GM12878 (cell line): ENCODE data around the gene CTNNA3. TPM values are rescaled to one million over a fixed set of nuclear protein-coding genes. Genes with fewer than 3 reads are reported as not detected.

Experiments
- ATAC-seq: fragments of 200-7000 bp; cut with Tn5 transposase; 3 replicates; pipeline ENCODE4 v1.9.1; 2020; ENCODE audit warnings: mild to moderate bottlenecking, moderate library complexity
- BruUV-seq: library from RNA; stranded (reverse); fragments of 400-500 nt; replicated peaks from 2 replicates; lab custom pipeline; 2021; lab: Mats Ljungman, UMichigan
- CTCF ChIA-PET: fragments of 300-600 bp; sonication (Branson Sonifier 250); formaldehyde crosslinking; extraction: SDS; loops from one replicate; lab custom pipeline; 2021; ENCODE audit warnings: inconsistent platforms; lab: Yijun Ruan, JAX
- POLR2A ChIA-PET: fragments of 350-600 bp; formaldehyde crosslinking; extraction: SDS; loops from one replicate; lab custom pipeline; 2021; ENCODE audit warnings: inconsistent platforms; lab: Charles Lee
- RAD21 ChIA-PET: fragments of 300-600 bp; sonication (Branson Sonifier 250); formaldehyde crosslinking; loops from one replicate; lab custom pipeline; 2023; ENCODE audit warnings: antibody characterized with exemption; ENCODE audit not compliant: unreplicated experiment; lab: Charles Lee
- SMC1A ChIA-PET: fragments of 300-600 bp; sonication (Branson Sonifier 250); formaldehyde crosslinking; loops from one replicate; lab custom pipeline; 2023; ENCODE audit not compliant: unreplicated experiment, uncharacterized antibody; lab: Charles Lee
- DNase-seq: peaks from one replicate; pipeline ENCODE4 v3.0.0-alpha.2; 2011; ENCODE audit warnings: low read depth, low spot score
- FAIRE-seq: peaks from 3 replicates; lab custom pipeline; 2011; peaks lifted over from hg19 to GRCh38; lab: Jason Lieb, UNC
- H2AFZ ChIP-seq: 2 replicates; pipeline ENCODE4 v1.6.0; 2011; ENCODE audit warnings: low read depth, low read length, control low read depth; ENCODE audit not compliant: control insufficient read depth
- H3K27ac ChIP-seq: 2 replicates; pipeline ENCODE4 v1.5.1; 2011; ENCODE audit warnings: control low read depth; ENCODE audit not compliant: control insufficient read depth, insufficient read depth
- H3K27me3 ChIP-seq, 2 experiments: replicated peaks in 1 of 2; 2 replicates each; pipeline versions ENCODE4 v1.6.0 to v1.6.1; 2011; ENCODE audit warnings: low read length in 1 of 2; ENCODE audit not compliant: control insufficient read depth in 2 of 2, insufficient read depth in 2 of 2
- H3K36me3 ChIP-seq, 2 experiments: 2 replicates each; pipeline ENCODE4 v1.5.1; 2011; ENCODE audit warnings: low read length in 1 of 2; ENCODE audit not compliant: control insufficient read depth in 2 of 2, insufficient read depth in 2 of 2
- H3K4me1 ChIP-seq: 2 replicates; pipeline ENCODE4 v1.6.1; 2011; ENCODE audit warnings: mild to moderate bottlenecking, low read length, moderate library complexity, mixed read lengths; ENCODE audit not compliant: control insufficient read depth, insufficient read depth
- H3K4me2 ChIP-seq: 2 replicates; pipeline ENCODE4 v1.6.0; 2011; ENCODE audit warnings: control low read depth; ENCODE audit not compliant: control insufficient read depth, insufficient read depth
- H3K4me3 ChIP-seq: fragments of 200-600 bp; sonication (generic); 2 replicates; pipeline ENCODE4 v1.5.1; 2016
- H3K79me2 ChIP-seq: 2 replicates; pipeline ENCODE4 v1.6.0; 2011; ENCODE audit warnings: low read length; ENCODE audit not compliant: control insufficient read depth, insufficient read depth
- H3K9ac ChIP-seq: 2 replicates; pipeline ENCODE4 v1.8.0; 2011; ENCODE audit warnings: low read length, control low read depth, mixed read lengths; ENCODE audit not compliant: control insufficient read depth, insufficient read depth
- H3K9me3 ChIP-seq: replicated peaks from 3 replicates; pipeline ENCODE4 v1.5.1; 2011; ENCODE audit warnings: mild to moderate bottlenecking, low read length; ENCODE audit not compliant: control insufficient read depth, insufficient read depth
- H4K20me1 ChIP-seq: 2 replicates; pipeline ENCODE4 v1.6.0; 2011; ENCODE audit not compliant: control insufficient read depth, insufficient read depth
- BRCA1 ChIP-seq: IDR thresholded peaks from 2 replicates; pipeline ENCODE4 v1.6.1; 2011; ENCODE audit warnings: low read depth, low read length, improper control_type of control experiment
- DPF2 ChIP-seq: fragments of 450-650 bp; IDR thresholded peaks from 2 replicates; pipeline ENCODE4 v1.6.1; 2017; ENCODE audit warnings: mild to moderate bottlenecking
- EZH2 ChIP-seq: IDR thresholded peaks from 2 replicates; pipeline ENCODE4 v1.6.1; 2012; ENCODE audit warnings: low read depth, mild to moderate bottlenecking, control low read depth, inconsistent platforms, low read length, borderline replicate concordance; ENCODE audit not compliant: control insufficient read depth
- KLF5 ChIP-seq: fragments of 450-650 bp; IDR thresholded peaks from 2 replicates; pipeline ENCODE4 v1.6.1; 2014; ENCODE audit warnings: mild to moderate bottlenecking; ENCODE audit not compliant: partially characterized antibody
- PAX8 ChIP-seq: fragments of 450-650 bp; IDR thresholded peaks from 2 replicates; pipeline ENCODE4 v1.6.1; 2017; ENCODE audit warnings: mild to moderate bottlenecking, moderate library complexity
- ZNF24 ChIP-seq: fragments of 450-650 bp; IDR thresholded peaks from 2 replicates; pipeline ENCODE4 v1.6.1; 2017; ENCODE audit warnings: antibody characterized with exemption, mild to moderate bottlenecking
- in situ Hi-C: fragments of 300-500 bp; cut with MboI; formaldehyde crosslinking; loops from 9 replicates; pipeline ENCODE4 v1.14.3; 2018; ENCODE audit warnings: mixed read lengths
- intact Hi-C: fragments of 100-400 bp; cut with micrococcal nuclease; formaldehyde crosslinking; loops from one replicate; pipeline ENCODE4 v1.14.2; 2022; ENCODE audit not compliant: unreplicated experiment
- polyA plus RNA-seq, 11 experiments: library from polyadenylated mRNA; depleted of rRNA in 4 of 11; unstranded in 6 of 11; stranded (reverse) in 5 of 11; fragments of >200 nt; fragmentation: Nextera tagmentation in 4 of 11; fragmentation: Illumina TruSeq in 1 of 11; extraction: Ambion mirVana in 4 of 11; extraction: Trizol in 1 of 11; gene quantifications; 1 replicate in 1 of 11; 2 replicates in 10 of 11; pipeline versions ENCODE4 v1.2.1 to v1.2.3, GENCODE V29; 2011 to 2016; ENCODE audit warnings: inconsistent platforms in 2 of 11, missing spikeins in 2 of 11, low read depth in 1 of 11
- total RNA-seq, 4 experiments: library from RNA; depleted of rRNA in 3 of 4; stranded (reverse); fragments of >200 nt in 3 of 4; fragmentation: Illumina TruSeq in 1 of 4; extraction: Trizol in 1 of 4; gene quantifications; 2 replicates each; pipeline versions ENCODE4 v1.2.1 to v1.2.3, GENCODE V29; 2013 to 2021
- TF ChIP-seq, protein P1 (sequence below): fragments of 450-650 bp; formaldehyde crosslinking; IDR thresholded peaks from 2 replicates; pipeline ENCODE4 v1.5.0; 2022; ENCODE audit warnings: mild to moderate bottlenecking, missing genetic modification characterization

CTNNA3 gene
- total and polyA plus RNA-seq, 10 of the 15 experiments (the other 5 are each of a cell fraction or from before 2014, with no cell fraction given): under 0.01 to 4.5 (median 0.22) TPM; not detected in 2

GRCh38 chr10:66318761-66319160, 1377.2 kb downstream of the CTNNA3 start (continued):
- TF ChIP-seq, protein P1, sequence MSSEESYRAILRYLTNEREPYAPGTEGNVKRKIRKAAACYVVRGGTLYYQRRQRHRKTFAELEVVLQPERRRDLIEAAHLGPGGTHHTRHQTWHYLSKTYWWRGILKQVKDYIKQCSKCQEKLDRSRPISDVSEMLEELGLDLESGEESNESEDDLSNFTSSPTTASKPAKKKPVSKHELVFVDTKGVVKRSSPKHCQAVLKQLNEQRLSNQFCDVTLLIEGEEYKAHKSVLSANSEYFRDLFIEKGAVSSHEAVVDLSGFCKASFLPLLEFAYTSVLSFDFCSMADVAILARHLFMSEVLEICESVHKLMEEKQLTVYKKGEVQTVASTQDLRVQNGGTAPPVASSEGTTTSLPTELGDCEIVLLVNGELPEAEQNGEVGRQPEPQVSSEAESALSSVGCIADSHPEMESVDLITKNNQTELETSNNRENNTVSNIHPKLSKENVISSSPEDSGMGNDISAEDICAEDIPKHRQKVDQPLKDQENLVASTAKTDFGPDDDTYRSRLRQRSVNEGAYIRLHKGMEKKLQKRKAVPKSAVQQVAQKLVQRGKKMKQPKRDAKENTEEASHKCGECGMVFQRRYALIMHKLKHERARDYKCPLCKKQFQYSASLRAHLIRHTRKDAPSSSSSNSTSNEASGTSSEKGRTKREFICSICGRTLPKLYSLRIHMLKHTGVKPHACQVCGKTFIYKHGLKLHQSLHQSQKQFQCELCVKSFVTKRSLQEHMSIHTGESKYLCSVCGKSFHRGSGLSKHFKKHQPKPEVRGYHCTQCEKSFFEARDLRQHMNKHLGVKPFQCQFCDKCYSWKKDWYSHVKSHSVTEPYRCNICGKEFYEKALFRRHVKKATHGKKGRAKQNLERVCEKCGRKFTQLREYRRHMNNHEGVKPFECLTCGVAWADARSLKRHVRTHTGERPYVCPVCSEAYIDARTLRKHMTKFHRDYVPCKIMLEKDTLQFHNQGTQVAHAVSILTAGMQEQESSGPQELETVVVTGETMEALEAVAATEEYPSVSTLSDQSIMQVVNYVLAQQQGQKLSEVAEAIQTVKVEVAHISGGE (CRISPR knock-in tag): no peak

- FAIRE-seq: no peak
- RAD21 ChIA-PET: no interaction called here
- TF ChIP-seq ZNF24 (no peak), EZH2 (no peak), KLF5 (no peak), DPF2 (no peak), BRCA1 (no peak), PAX8 (no peak)
- TF ChIP-seq, all 136 proteins: peak for 0
- H3K4me2 ChIP-seq: no peak overlapping the region
- in situ Hi-C loops: no loop called here
- no peak for ATAC-seq
- no peaks in the 10 kb centered on the region for H4K20me1 ChIP-seq
- no peaks in the 10 kb centered on the region for H3K4me1 ChIP-seq
- ChIA-PET CTCF (no interaction called here), SMC1A (no interaction called here), POLR2A (no interaction called here)
- H3K27ac ChIP-seq: no peak overlapping the region
- no TSS peak for BruUV-seq
- no peaks in the 10 kb centered on the region for H3K27me3 ChIP-seq
- no peaks in the 10 kb centered on the region for H3K9me3 ChIP-seq
- intact Hi-C loops: no loop called here
- no peaks in the 10 kb centered on the region for H3K79me2 ChIP-seq
- no peak for DNase-seq
- no peak overlapping the region for H2AFZ ChIP-seq
- no peak overlapping the region for H3K4me3 ChIP-seq
- no peak overlapping the region for H3K9ac ChIP-seq
- no peaks in the 10 kb centered on the region for H3K36me3 ChIP-seq
Measured at GRCh38 chr10:66307826-66308225, 1388.2 kb downstream of the CTNNA3 start.
